IPS-18a (cell line): ENCODE results near the gene KMT5B.

ENCODE experiments used
- H3K27ac ChIP-seq: one replicate; pipeline ENCODE4 v1.5.1; 2013; ENCODE audit warnings: low read length
- H3K27me3 ChIP-seq: one replicate; pipeline ENCODE4 v1.6.1; 2013; ENCODE audit warnings: mild to moderate bottlenecking, low read length; ENCODE audit not compliant: control insufficient read depth, insufficient read depth
- H3K36me3 ChIP-seq: one replicate; pipeline ENCODE4 v1.6.1; 2013; ENCODE audit warnings: low read depth, low read length; ENCODE audit not compliant: control insufficient read depth
- H3K4me1 ChIP-seq: one replicate; pipeline ENCODE4 v1.6.1; 2013; ENCODE audit warnings: low read depth, low read length; ENCODE audit not compliant: control insufficient read depth
- H3K4me3 ChIP-seq: one replicate; pipeline ENCODE4 v1.5.1; 2013; ENCODE audit warnings: low read length
- H3K9ac ChIP-seq: one replicate; pipeline ENCODE4 v1.6.1; 2013; ENCODE audit warnings: mild to moderate bottlenecking, low read length, moderate library complexity
- H3K9me3 ChIP-seq: one replicate; pipeline ENCODE4 v1.6.1; 2013; ENCODE audit warnings: low read depth, low read length; ENCODE audit not compliant: control insufficient read depth

KMT5B gene

GRCh38 chr11:68213135-68213515 is at the start of gene KMT5B:
KMT5B (minus strand) TSS chr11:68213296; CDS start chr11:68190076, 23,220 bp downstream.
- peak within 1 kb of the TSS; percentile 90 for H3K9ac ChIP-seq
- no peaks in the 10 kb centered on the region for H3K36me3 ChIP-seq
- H3K4me3 ChIP-seq, result peak within 1 kb of the TSS; percentile 99
- no peaks in the 10 kb centered on the region for H3K9me3 ChIP-seq
- H3K27ac ChIP-seq, result peak within 1 kb of the TSS; percentile 92
- H3K27me3 ChIP-seq, result peaks cover 6% of the 10 kb centered on the region
- peaks cover 13% of the 10 kb centered on the region for H3K4me1 ChIP-seq

DNA sequence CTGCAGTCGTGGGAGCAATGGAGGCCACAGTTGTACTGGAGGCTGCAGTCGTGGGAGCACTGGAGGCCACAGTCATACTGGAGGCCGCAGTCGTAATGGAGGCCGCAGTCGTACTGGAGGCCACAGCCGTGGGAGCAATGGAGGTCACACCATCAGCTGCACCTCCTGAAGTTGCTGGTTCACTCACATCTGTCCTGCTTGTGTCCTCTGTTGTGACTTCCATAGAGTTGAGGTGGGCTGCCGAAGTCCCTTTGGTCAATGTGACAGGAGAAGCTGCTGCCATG is 49.4 kb upstream of the KMT5B start:
- no peaks in the 10 kb centered on the region for H3K4me1 ChIP-seq
- H3K9me3 ChIP-seq, result no peaks in the 10 kb centered on the region
- peaks cover 55% of the 10 kb centered on the region for H3K36me3 ChIP-seq
- H3K9ac ChIP-seq, result no peak overlapping the region
- no peak overlapping the region for H3K4me3 ChIP-seq
- peaks cover 10% of the 10 kb centered on the region for H3K27me3 ChIP-seq
- no peak overlapping the region for H3K27ac ChIP-seq

- H3K9ac ChIP-seq, result no peak overlapping the region
- no peak overlapping the region for H3K27ac ChIP-seq
- no peaks in the 10 kb centered on the region for H3K4me1 ChIP-seq
- no peak overlapping the region for H3K4me3 ChIP-seq
- peaks cover 10% of the 10 kb centered on the region for H3K27me3 ChIP-seq
- H3K36me3 ChIP-seq, result peaks cover 49% of the 10 kb centered on the region
- no peaks in the 10 kb centered on the region for H3K9me3 ChIP-seq
Observed at GRCh38 chr11:68261749-68262543, 48.9 kb upstream of the KMT5B start.

DNA sequence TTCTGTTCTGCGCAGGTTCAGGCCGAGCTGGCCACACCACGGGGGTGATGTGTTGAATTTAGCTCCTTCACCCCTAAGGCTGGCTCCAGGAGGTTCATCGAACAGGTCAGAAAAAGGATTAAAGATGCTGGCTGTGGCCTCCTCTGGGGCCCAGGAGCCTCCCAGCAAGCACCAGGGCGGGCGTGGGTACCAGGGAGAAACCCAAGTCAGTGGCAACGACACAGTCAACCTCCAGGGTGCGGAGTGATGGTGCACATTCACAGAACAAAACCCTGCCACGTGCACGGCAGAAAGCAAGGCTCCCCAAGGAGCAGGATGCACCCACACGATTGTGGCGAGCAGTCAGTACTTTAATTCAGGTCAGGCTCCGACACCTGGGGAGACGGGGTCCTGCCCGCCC is 47.9 kb upstream of the KMT5B start:
- no peak overlapping the region for H3K4me3 ChIP-seq
- peaks cover 6% of the 10 kb centered on the region for H3K4me1 ChIP-seq
- peaks cover 43% of the 10 kb centered on the region for H3K36me3 ChIP-seq
- H3K27ac ChIP-seq, result no peak overlapping the region
- H3K9me3 ChIP-seq, result no peaks in the 10 kb centered on the region
- peaks cover 10% of the 10 kb centered on the region for H3K27me3 ChIP-seq
- H3K9ac ChIP-seq, result no peak overlapping the region

DNA sequence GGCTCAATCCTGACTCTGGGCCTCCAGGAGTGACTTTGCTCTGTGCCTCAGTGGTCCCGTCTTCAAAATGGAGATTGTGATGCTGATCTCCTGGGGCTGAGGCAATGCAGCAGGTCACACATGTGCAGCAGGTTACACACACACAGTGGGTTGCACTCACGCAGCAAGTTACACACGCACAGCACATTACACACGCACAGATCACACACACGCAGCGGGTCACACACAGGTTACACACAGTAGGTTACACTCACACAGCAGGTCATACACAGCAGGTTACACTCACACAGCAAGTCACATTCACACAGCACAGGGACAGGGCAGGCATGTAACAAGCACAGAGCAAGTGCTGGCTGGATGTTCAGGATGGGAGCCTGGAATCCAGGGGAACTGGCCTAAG is 47.4 kb upstream of the KMT5B start:
- peaks cover 37% of the 10 kb centered on the region for H3K36me3 ChIP-seq
- peaks cover 6% of the 10 kb centered on the region for H3K4me1 ChIP-seq
- peaks cover 10% of the 10 kb centered on the region for H3K27me3 ChIP-seq
- H3K4me3 ChIP-seq, result no peak overlapping the region
- no peak overlapping the region for H3K9ac ChIP-seq
- no peak overlapping the region for H3K27ac ChIP-seq
- no peaks in the 10 kb centered on the region for H3K9me3 ChIP-seq

- Histone ChIP-seq H3K9ac (no peak overlapping the region), H3K36me3 (peaks cover 32% of the 10 kb centered on the region), H3K4me3 (no peak overlapping the region), H3K27ac (no peak overlapping the region), H3K9me3 (no peaks in the 10 kb centered on the region), H3K4me1 (peaks cover 6% of the 10 kb centered on the region), H3K27me3 (peaks cover 10% of the 10 kb centered on the region)
Observed at GRCh38 chr11:68259122-68259959, 46.2 kb upstream of the KMT5B start.

DNA sequence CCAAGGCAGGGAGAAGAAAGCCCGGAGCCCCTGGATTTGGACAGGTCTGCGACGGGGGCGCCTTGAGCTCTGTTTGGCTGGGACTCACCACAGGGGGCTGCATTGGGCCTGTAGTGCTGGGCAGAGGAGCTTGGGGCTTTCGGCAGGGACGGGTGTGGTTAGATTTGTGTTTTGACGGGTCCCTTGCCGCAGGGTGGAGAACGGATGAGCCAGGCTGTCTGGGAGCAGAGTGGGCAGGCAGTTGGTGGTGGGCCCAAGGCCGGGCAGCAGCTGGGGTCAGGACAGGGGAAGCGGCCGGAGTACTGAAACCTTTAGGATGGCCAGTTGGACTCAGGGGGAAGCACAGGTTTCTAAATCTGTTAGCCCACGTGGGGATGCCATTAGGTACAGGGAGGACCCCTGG is 45.3 kb upstream of the KMT5B start:
- Histone ChIP-seq H3K27ac (no peak overlapping the region), H3K36me3 (peaks cover 27% of the 10 kb centered on the region), H3K9ac (no peak overlapping the region)

DNA sequence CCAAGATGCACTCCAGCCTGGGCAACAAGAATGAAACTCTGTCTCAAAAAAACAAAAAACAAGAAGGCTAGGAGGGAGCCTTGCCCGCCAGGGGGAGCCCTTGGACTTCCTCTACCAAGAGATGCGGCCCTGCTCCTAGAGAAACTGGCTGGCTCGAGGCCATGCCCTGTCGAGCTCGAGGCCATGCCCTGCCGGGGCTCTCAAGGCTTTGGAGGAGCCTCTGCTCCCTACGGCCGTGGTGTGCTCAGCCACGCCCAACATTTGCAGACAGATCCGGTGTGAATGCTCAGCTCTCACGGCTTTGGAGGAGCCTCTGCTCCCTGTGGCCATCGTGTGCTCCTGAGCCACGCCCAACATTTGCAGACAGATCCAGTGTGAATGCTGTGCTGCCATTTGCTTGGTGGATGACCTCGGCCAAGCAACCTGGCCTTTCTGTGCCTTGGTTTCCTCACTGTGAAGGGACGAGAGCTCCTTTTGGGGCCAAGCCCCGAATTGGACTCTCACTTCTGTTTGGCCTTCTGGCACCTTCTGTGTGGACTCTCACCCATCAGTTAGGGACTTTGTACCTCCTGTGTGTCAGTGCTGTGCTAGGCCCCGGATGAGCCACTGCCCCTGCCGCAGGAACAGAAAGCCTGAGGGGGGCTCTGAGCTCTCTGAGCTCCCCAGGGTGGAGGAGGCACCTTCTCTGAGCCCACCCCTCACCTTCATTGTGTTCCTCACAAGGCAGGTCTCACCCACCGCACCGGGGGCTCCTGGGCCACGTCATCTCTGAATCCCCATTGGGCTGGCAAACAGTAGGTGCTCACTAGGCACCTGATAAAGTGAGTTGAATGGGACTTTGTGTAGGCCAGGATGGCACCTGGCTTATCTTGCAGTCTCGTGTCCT is 44.6 kb upstream of the KMT5B start:
- Histone ChIP-seq H3K4me3 (no peak overlapping the region), H3K27me3 (peaks cover 10% of the 10 kb centered on the region), H3K36me3 (peaks cover 23% of the 10 kb centered on the region), H3K9me3 (no peaks in the 10 kb centered on the region), H3K27ac (no peak overlapping the region), H3K4me1 (peaks cover 6% of the 10 kb centered on the region), H3K9ac (no peak overlapping the region)

More for the DNA sequence above, 45.3 kb upstream of the KMT5B start:
- Histone ChIP-seq H3K4me1 (peaks cover 6% of the 10 kb centered on the region), H3K4me3 (no peak overlapping the region), H3K27me3 (peaks cover 10% of the 10 kb centered on the region), H3K9me3 (no peaks in the 10 kb centered on the region)

DNA sequence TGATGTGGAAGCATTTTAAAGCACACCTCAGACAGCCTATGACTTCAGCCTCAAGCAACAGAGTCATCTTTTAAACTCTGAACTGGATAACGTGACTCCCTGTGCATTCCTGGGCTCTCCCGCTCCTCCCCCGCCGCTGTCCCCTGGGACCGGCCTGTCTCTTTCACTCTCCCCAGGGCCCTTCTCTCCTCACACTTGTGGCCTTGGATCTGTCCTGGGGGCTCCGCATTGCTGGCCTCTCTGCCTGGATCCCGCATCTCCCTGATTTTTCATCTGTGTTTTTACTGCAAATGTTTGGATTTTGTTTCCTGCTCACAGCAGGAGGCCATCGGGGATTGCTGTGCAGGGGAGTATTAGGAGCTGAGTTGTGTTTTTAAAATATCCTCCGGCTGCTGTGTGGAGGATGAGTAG is 43.2 kb upstream of the KMT5B start:
- Histone ChIP-seq H3K4me1 (peaks cover 6% of the 10 kb centered on the region), H3K27ac (no peak overlapping the region), H3K27me3 (peaks cover 10% of the 10 kb centered on the region), H3K9ac (no peak overlapping the region), H3K9me3 (no peaks in the 10 kb centered on the region), H3K4me3 (no peak overlapping the region), H3K36me3 (peaks cover 9% of the 10 kb centered on the region)

DNA sequence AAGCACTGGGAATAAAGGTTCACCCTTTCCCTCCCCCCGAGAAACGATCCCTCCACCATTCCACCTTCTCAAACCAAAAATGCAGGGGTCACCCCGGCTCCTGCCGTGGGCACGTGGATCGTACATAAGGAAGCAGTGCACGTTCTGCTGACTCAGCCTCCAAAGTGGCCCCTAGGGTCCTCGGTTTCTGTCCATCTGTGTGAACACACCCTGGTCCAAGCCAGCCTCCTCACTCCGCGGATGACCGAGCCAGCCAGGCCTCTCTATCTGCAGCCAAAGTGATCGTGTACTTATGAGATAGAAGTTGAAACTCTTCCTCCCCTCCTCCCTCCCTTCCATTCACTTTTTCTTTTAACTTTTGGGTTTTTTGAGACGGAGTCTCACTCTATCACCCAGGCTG is 42.4 kb upstream of the KMT5B start:
- peaks cover 6% of the 10 kb centered on the region for H3K4me1 ChIP-seq
- no peak overlapping the region for H3K27ac ChIP-seq
- H3K36me3 ChIP-seq, result peaks cover under 1% of the 10 kb centered on the region
- H3K27me3 ChIP-seq, result peaks cover 10% of the 10 kb centered on the region
- no peak overlapping the region for H3K9ac ChIP-seq
- no peak overlapping the region for H3K4me3 ChIP-seq
- no peaks in the 10 kb centered on the region for H3K9me3 ChIP-seq

DNA sequence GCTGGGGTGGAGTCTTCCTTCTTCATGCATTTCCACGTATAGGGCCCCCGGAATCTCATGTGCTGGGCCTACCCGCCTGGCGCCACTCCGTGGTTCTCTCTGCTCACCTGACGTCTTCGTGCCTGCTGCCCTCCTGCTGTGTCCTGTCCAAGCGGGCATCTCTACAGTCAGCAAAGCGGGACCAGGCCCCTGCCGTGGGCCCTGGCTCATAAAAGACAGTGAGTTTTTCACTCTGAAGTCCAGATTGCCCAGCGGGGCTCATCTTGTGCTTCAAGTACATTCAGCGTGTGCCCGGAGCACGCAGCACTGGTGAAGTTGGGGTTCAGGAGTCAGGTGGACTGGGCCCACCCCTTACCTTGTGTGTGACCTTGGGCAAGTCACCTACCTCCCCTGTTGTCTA is 41.3 kb upstream of the KMT5B start:
- H3K4me1 ChIP-seq, result peaks cover 6% of the 10 kb centered on the region

More for the DNA sequence above, 41.3 kb upstream of the KMT5B start:
- Histone ChIP-seq H3K36me3 (no peaks in the 10 kb centered on the region), H3K9ac (no peak overlapping the region), H3K4me3 (no peak overlapping the region), H3K27me3 (peaks cover 10% of the 10 kb centered on the region), H3K27ac (no peak overlapping the region), H3K9me3 (no peaks in the 10 kb centered on the region)
